ENCODE results near the gene TTC12. TPM values are rescaled to one million over a fixed set of nuclear protein-coding genes. Genes with fewer than 3 reads are reported as not detected.

The TTC12 gene
- total and polyA plus RNA-seq, 2 donors (not counting 1 experiment from before 2014, with no cell fraction given), result 9.0 to 47.3 TPM

GRCh38 chr11:113278925-113279324, 35.5 kb upstream of the TTC12 start:
- Mint-ChIP-seq H3K9me3 (ENCODE audit: insufficient read depth) (no peaks in the 10 kb centered on the region), H3K27me3 (no peaks in the 10 kb centered on the region), H3K4me1 (no peaks in the 10 kb centered on the region), H3K27ac (no peak overlapping the region), H3K4me3 (no peak overlapping the region)
- Histone ChIP-seq H3K9me3 (ENCODE audit: control extremely low read depth in 1 of 3, control insufficient read depth in 2 of 3, insufficient read depth in 1 of 3, low read length in 2 of 3) (no peaks in the 10 kb centered on the region), H4K20me1 (ENCODE audit: control insufficient read depth, insufficient read depth, low read length, poor library complexity, severe bottlenecking) (no peaks in the 10 kb centered on the region), H3K4me3 (ENCODE audit: control extremely low read depth in 1 of 5, extremely low read depth in 1 of 5, insufficient read depth in 1 of 5, low read depth in 2 of 5, low read length in 4 of 5) (no peak overlapping the region), H3K4me1 (ENCODE audit: control insufficient read depth in 2 of 2, insufficient read depth in 2 of 2, low read length in 2 of 2) (no peaks in the 10 kb centered on the region), H3K36me3 (replicated peaks in 1 of 2; ENCODE audit: control extremely low read depth in 1 of 2, control insufficient read depth in 1 of 2, extremely low read depth in 1 of 2, insufficient read depth in 2 of 2, low read length in 1 of 2) (no peaks in the 10 kb centered on the region), H2AFZ (ENCODE audit: insufficient read depth, low read depth, low read length, poor library complexity, severe bottlenecking) (no peak overlapping the region), H3K27ac (ENCODE audit: low read length in 2 of 2) (no peak overlapping the region), H3K4me2 (replicated peaks; ENCODE audit: low read depth, low read length, poor library complexity, severe bottlenecking) (no peak overlapping the region), H3K79me2 (ENCODE audit: control insufficient read depth, insufficient read depth, low read length) (no peaks in the 10 kb centered on the region), H3K9ac (ENCODE audit: low read length) (no peak overlapping the region), H3K27me3 (replicated peaks in 1 of 4; ENCODE audit: control extremely low read depth in 1 of 4, control insufficient read depth in 3 of 4, insufficient read depth in 4 of 4, low read length in 3 of 4) (no peaks in the 10 kb centered on the region)
- CTCF ChIA-PET, result interaction anchor here (1.0 to 1.4 kb wide), 2 partner anchors 10 to 998 kb away, joined by 3 to 5 read pairs; no protein-coding TSS in a partner anchor
- intact Hi-C loops (cut with micrococcal nuclease), result no loop called here
- WGBS (ENCODE audit: insufficient coverage), result 100% methylated on average over 2 of the region's 4 CpGs
- no peak for TF ChIP-seq EZH2 (IDR thresholded peaks at IDR 0.05; ENCODE audit: borderline replicate concordance, insufficient read depth, low read depth, low read length, poor library complexity, severe bottlenecking)
- TF ChIP-seq, protein P1, sequence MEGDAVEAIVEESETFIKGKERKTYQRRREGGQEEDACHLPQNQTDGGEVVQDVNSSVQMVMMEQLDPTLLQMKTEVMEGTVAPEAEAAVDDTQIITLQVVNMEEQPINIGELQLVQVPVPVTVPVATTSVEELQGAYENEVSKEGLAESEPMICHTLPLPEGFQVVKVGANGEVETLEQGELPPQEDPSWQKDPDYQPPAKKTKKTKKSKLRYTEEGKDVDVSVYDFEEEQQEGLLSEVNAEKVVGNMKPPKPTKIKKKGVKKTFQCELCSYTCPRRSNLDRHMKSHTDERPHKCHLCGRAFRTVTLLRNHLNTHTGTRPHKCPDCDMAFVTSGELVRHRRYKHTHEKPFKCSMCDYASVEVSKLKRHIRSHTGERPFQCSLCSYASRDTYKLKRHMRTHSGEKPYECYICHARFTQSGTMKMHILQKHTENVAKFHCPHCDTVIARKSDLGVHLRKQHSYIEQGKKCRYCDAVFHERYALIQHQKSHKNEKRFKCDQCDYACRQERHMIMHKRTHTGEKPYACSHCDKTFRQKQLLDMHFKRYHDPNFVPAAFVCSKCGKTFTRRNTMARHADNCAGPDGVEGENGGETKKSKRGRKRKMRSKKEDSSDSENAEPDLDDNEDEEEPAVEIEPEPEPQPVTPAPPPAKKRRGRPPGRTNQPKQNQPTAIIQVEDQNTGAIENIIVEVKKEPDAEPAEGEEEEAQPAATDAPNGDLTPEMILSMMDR (IDR thresholded peaks at IDR 0.05), result no peak
- DNase-seq, result no peak
- no peak for ATAC-seq (ENCODE audit: low read depth)
- POLR2A ChIA-PET, result no interaction called here

GRCh38 chr11:113279591-113279990, 34.8 kb upstream of the TTC12 start:
- ChIA-PET CTCF (interaction anchor here (1.0 to 1.2 kb wide), 2 partner anchors 10 to 999 kb away, joined by 3 read pairs; no protein-coding TSS in a partner anchor), POLR2A (no interaction called here)
- TF ChIP-seq, protein P1 (IDR thresholded peaks at IDR 0.05), result no peak
- TF ChIP-seq EZH2 (IDR thresholded peaks at IDR 0.05; ENCODE audit: borderline replicate concordance, insufficient read depth, low read depth, low read length, poor library complexity, severe bottlenecking), result no peak
- H2AFZ ChIP-seq (ENCODE audit: insufficient read depth, low read depth, low read length, poor library complexity, severe bottlenecking), result no peak overlapping the region
- no peaks in the 10 kb centered on the region for H3K27me3 Mint-ChIP-seq
- no peak for ATAC-seq (ENCODE audit: low read depth)
- no peak overlapping the region for H3K4me3 Mint-ChIP-seq
- no peaks in the 10 kb centered on the region for H3K4me1 ChIP-seq (ENCODE audit: control insufficient read depth in 2 of 2, insufficient read depth in 2 of 2, low read length in 2 of 2)
- H3K27me3 ChIP-seq (replicated peaks in 1 of 4; ENCODE audit: control extremely low read depth in 1 of 4, control insufficient read depth in 3 of 4, insufficient read depth in 4 of 4, low read length in 3 of 4), result no peaks in the 10 kb centered on the region
- no peak overlapping the region for H3K27ac Mint-ChIP-seq
- H4K20me1 ChIP-seq (ENCODE audit: control insufficient read depth, insufficient read depth, low read length, poor library complexity, severe bottlenecking), result no peaks in the 10 kb centered on the region
- no peaks in the 10 kb centered on the region for H3K9me3 Mint-ChIP-seq (ENCODE audit: insufficient read depth)
- no peaks in the 10 kb centered on the region for H3K4me1 Mint-ChIP-seq
- no peak overlapping the region for H3K4me2 ChIP-seq (replicated peaks; ENCODE audit: low read depth, low read length, poor library complexity, severe bottlenecking)
- H3K9ac ChIP-seq (ENCODE audit: low read length), result no peak overlapping the region
- H3K27ac ChIP-seq (ENCODE audit: low read length in 2 of 2), result no peak overlapping the region
- no peak overlapping the region for H3K4me3 ChIP-seq (ENCODE audit: control extremely low read depth in 1 of 5, extremely low read depth in 1 of 5, insufficient read depth in 1 of 5, low read depth in 2 of 5, low read length in 4 of 5)
- no CpG with 5 or more reads among the region's 3 CpGs for WGBS (ENCODE audit: insufficient coverage)
- no peak for DNase-seq
- no peaks in the 10 kb centered on the region for H3K36me3 ChIP-seq (replicated peaks in 1 of 2; ENCODE audit: control extremely low read depth in 1 of 2, control insufficient read depth in 1 of 2, extremely low read depth in 1 of 2, insufficient read depth in 2 of 2, low read length in 1 of 2)
- intact Hi-C loops (cut with micrococcal nuclease), result no loop called here
- no peaks in the 10 kb centered on the region for H3K9me3 ChIP-seq (ENCODE audit: control extremely low read depth in 1 of 3, control insufficient read depth in 2 of 3, insufficient read depth in 1 of 3, low read length in 2 of 3)
- no peaks in the 10 kb centered on the region for H3K79me2 ChIP-seq (ENCODE audit: control insufficient read depth, insufficient read depth, low read length)

Measured in B cell (primary cell).